ENCODE results near the gene CD300E. TPM values are rescaled to one million over a fixed set of nuclear protein-coding genes. Genes with fewer than 3 reads are reported as not detected.

Gene CD300E
- total and polyA plus RNA-seq, 7 donors, result 0.09 to 0.50 (median 0.24) TPM; not detected in 1

DNA sequence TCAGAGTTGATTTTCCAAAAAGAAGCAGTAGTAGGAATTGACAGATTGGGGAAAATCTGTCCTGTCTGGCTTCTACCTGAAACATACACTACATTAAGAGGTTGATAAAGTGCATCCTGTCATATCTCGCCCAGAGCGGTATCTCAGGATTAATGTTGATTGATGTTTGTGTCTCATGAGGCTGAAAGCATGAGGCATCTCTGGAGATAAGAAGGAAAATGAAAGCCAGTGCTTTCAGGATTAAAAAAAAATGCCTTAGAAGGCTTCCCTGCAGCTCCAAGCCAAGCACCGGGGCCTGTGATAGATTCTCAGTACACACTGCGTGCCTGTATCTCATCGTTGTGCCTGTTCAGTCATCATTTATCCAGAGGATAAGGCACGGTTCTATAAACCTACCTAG is 26.4 kb upstream of the CD300E start:
- Histone ChIP-seq H3K36me3 (ENCODE audit: insufficient read depth in 1 of 2, low read depth in 1 of 2) (no peaks in the 10 kb centered on the region), H3K27me3 (ENCODE audit: insufficient read depth in 3 of 3, low read length in 2 of 3) (peaks cover 0 to 37% (median 2%) of the 10 kb centered on the region in 3 donors), H3K27ac (no peak overlapping the region), H3K4me1 (no peaks in the 10 kb centered on the region), H3K4me3 (no peak overlapping the region), H3K9me3 (no peaks in the 10 kb centered on the region)
- intact Hi-C loops (cut with DNase I), result no loop called here
- no peak for ATAC-seq
- no peak for DNase-seq
- WGBS, 3 donors, result 70 to 75% (median 72%) methylated on average over 6 of the region's 6 CpGs
- TF ChIP-seq, protein P1, sequence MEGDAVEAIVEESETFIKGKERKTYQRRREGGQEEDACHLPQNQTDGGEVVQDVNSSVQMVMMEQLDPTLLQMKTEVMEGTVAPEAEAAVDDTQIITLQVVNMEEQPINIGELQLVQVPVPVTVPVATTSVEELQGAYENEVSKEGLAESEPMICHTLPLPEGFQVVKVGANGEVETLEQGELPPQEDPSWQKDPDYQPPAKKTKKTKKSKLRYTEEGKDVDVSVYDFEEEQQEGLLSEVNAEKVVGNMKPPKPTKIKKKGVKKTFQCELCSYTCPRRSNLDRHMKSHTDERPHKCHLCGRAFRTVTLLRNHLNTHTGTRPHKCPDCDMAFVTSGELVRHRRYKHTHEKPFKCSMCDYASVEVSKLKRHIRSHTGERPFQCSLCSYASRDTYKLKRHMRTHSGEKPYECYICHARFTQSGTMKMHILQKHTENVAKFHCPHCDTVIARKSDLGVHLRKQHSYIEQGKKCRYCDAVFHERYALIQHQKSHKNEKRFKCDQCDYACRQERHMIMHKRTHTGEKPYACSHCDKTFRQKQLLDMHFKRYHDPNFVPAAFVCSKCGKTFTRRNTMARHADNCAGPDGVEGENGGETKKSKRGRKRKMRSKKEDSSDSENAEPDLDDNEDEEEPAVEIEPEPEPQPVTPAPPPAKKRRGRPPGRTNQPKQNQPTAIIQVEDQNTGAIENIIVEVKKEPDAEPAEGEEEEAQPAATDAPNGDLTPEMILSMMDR (IDR thresholded peaks at IDR 0.05), result no peak

DNA sequence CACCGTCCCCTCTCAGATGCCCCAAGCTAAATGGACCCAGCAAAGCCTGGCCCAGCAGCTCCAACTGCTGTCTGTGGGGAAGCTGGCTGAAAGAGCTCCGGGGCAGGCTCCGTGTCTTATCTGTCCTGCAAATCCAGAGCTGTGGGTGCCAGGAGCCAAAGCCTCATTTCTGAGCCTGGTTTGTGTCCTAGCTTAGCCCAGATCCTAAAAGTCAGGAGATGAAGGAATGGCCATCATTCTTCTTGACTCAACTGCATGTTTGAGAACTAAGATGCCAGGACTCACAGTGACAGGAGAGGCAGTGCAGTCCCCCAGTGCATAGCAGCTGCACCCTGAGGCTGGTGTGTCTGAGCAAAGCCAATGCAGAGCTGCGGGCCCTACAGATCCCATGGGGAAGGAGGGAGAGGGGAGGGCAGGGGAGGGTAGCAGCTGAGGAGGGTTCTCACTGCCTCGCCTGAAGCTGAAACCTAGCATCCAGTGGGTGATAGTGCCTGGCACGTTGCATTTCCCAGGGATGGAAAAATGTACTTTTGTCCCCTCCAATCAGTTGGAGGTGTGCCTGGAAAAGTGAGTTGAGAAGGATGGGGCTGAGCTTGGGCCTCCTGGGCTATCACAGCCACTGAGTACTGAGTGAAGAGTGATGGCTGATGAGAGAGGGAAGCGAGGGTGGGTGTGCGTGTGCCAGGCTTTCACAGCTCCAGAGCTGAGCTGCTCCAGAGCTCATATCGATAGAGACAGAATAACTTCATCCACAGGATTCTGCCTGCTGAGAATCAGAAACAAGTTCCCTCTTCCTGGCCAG is 24.5 kb upstream of the CD300E start:
- Histone ChIP-seq H3K36me3 (ENCODE audit: insufficient read depth in 1 of 2, low read depth in 1 of 2) (no peaks in the 10 kb centered on the region), H3K27me3 (ENCODE audit: insufficient read depth in 3 of 3, low read length in 2 of 3) (peaks cover 0 to 33% (median 2%) of the 10 kb centered on the region in 3 donors), H3K9me3 (no peaks in the 10 kb centered on the region), H3K27ac (no peak overlapping the region), H3K4me3 (no peak overlapping the region), H3K4me1 (no peaks in the 10 kb centered on the region)
- WGBS, 3 donors, result 58 to 62% (median 62%) methylated on average over 9 of the region's 9 CpGs
- no peak for ATAC-seq
- intact Hi-C loops (cut with DNase I), result no loop called here
- DNase-seq, result no peak
- TF ChIP-seq, protein P1 (IDR thresholded peaks at IDR 0.05), result no peak

GRCh38 chr17:74646231-74646630 is 22.7 kb upstream of the CD300E start:
- intact Hi-C loops (cut with DNase I), result no loop called here
- no peaks in the 10 kb centered on the region for H3K4me1 ChIP-seq
- ATAC-seq, result no peak
- no peak for DNase-seq
- peaks cover 2 to 25% (median 4%) of the 10 kb centered on the region in 3 donors for H3K27me3 ChIP-seq (ENCODE audit: insufficient read depth in 3 of 3, low read length in 2 of 3)
- TF ChIP-seq, protein P1 (IDR thresholded peaks at IDR 0.05), result no peak
- no peak overlapping the region for H3K27ac ChIP-seq
- H3K36me3 ChIP-seq (ENCODE audit: insufficient read depth in 1 of 2, low read depth in 1 of 2), result no peaks in the 10 kb centered on the region
- no peaks in the 10 kb centered on the region for H3K9me3 ChIP-seq
- no peak overlapping the region for H3K4me3 ChIP-seq
- WGBS, 3 donors, result 58 to 67% (median 66%) methylated on average over 3 of the region's 3 CpGs

- no peak overlapping the region for H3K4me3 ChIP-seq
- TF ChIP-seq, protein P1 (IDR thresholded peaks at IDR 0.05), result no peak
- H3K27me3 ChIP-seq (ENCODE audit: insufficient read depth in 3 of 3, low read length in 2 of 3), result peaks cover 2 to 21% (median 4%) of the 10 kb centered on the region in 3 donors
- no peaks in the 10 kb centered on the region for H3K4me1 ChIP-seq
- intact Hi-C loops (cut with DNase I), result no loop called here
- ATAC-seq (no peak), DNase-seq (no peak)
- no peaks in the 10 kb centered on the region for H3K36me3 ChIP-seq (ENCODE audit: insufficient read depth in 1 of 2, low read depth in 1 of 2)
- H3K9me3 ChIP-seq, result no peaks in the 10 kb centered on the region
- H3K27ac ChIP-seq, result no peak overlapping the region
- WGBS, 3 donors, result 61 to 70% (median 68%) methylated on average over 2 of the region's 2 CpGs
Observed at GRCh38 chr17:74645010-74645409, 21.5 kb upstream of the CD300E start.
